ENCODE measurements around the gene PLAC8.

DNA sequence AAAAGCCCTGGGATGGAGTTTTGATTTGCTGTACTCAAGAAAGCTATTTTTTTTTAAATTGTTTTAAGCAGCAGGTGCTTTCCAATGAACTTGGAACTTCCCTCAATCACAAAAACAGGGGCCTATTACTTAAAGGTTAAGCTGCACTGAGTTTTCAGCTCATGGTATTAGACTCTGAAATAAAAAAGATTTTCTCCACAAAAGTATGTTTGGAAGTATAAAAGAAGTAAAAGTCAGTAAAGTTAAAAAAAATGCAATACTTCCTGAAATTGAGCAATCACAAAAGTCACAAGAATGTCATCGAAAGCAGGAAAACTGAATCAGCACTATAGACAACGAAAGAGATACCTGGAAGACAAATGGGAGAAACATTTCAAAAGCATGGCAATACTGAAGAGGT, 38.9 kb upstream of the PLAC8 start:
- TF ChIP-seq, protein P1, sequence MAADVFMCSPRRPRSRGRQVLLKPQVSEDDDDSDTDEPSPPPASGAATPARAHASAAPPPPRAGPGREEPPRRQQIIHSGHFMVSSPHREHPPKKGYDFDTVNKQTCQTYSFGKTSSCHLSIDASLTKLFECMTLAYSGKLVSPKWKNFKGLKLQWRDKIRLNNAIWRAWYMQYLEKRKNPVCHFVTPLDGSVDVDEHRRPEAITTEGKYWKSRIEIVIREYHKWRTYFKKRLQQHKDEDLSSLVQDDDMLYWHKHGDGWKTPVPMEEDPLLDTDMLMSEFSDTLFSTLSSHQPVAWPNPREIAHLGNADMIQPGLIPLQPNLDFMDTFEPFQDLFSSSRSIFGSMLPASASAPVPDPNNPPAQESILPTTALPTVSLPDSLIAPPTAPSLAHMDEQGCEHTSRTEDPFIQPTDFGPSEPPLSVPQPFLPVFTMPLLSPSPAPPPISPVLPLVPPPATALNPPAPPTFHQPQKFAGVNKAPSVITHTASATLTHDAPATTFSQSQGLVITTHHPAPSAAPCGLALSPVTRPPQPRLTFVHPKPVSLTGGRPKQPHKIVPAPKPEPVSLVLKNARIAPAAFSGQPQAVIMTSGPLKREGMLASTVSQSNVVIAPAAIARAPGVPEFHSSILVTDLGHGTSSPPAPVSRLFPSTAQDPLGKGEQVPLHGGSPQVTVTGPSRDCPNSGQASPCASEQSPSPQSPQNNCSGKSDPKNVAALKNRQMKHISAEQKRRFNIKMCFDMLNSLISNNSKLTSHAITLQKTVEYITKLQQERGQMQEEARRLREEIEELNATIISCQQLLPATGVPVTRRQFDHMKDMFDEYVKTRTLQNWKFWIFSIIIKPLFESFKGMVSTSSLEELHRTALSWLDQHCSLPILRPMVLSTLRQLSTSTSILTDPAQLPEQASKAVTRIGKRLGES (CRISPR knock-in tag; IDR thresholded peaks at IDR 0.05; ENCODE audit: borderline replicate concordance), result no peak
- TF ChIP-seq ZBTB33 (CRISPR knock-in tag; IDR thresholded peaks at IDR 0.05), result no peak
- TF ChIP-seq JUND (CRISPR knock-in tag; IDR thresholded peaks at IDR 0.05), result no peak
- TF ChIP-seq CREM (IDR thresholded peaks at IDR 0.05), result no peak
- TF ChIP-seq CREM (CRISPR knock-in tag; IDR thresholded peaks at IDR 0.05), result no peak
- TF ChIP-seq BCL3 (CRISPR knock-in tag; IDR thresholded peaks at IDR 0.05), result no peak
- no peak for TF ChIP-seq YY1 (IDR thresholded peaks at IDR 0.05; ENCODE audit: insufficient read depth, insufficient replicate concordance, low read depth, low read length)
- TF ChIP-seq EED (CRISPR knock-in tag; IDR thresholded peaks at IDR 0.05), result no peak
- no peak for TF ChIP-seq PRDM15 (CRISPR knock-in tag; IDR thresholded peaks at IDR 0.05)
- TF ChIP-seq ZMYM3 (CRISPR knock-in tag; IDR thresholded peaks at IDR 0.05), result no peak
- no peak for TF ChIP-seq HDAC2 (CRISPR knock-in tag; IDR thresholded peaks at IDR 0.05)
- TF ChIP-seq RXRA (CRISPR knock-in tag; IDR thresholded peaks at IDR 0.05), result no peak

Data from HepG2 (cell line).